GM19043 (cell line): Measurements from ENCODE around the gene SLC5A11.
"Not testable (repeated sequence)": the region's sequence is repeated elsewhere in the genome, so short reads cannot be mapped to it uniquely, and the experiment has no call there.

Experiments
- ATAC-seq: cut with Tn5 transposase; IDR thresholded peaks from one replicate; pipeline ENCODE4 v1.9.1; 2021; ENCODE audit warnings: low read depth; ENCODE audit not compliant: unreplicated experiment

The SLC5A11 gene

GRCh38 chr16:24855678-24856077 lies 9.9 kb downstream of the SLC5A11 start:
- ATAC-seq = no peak

GRCh38 chr16:24856871-24857270 lies 11.1 kb downstream of the SLC5A11 start:
- ATAC-seq = not testable (repeated sequence)

GRCh38 chr16:24858219-24859041 lies 12.7 kb downstream of the SLC5A11 start:
- ATAC-seq = no peak

- ATAC-seq = no peak
Measured at GRCh38 chr16:24861461-24861860, 15.7 kb downstream of the SLC5A11 start.

GRCh38 chr16:24863582-24864437 lies 18.0 kb downstream of the SLC5A11 start:
- ATAC-seq = no peak

- no peak for ATAC-seq
Measured at GRCh38 chr16:24869033-24869432, 23.3 kb downstream of the SLC5A11 start.

GRCh38 chr16:24871891-24872290 lies 26.1 kb downstream of the SLC5A11 start:
- ATAC-seq = no peak

- no peak for ATAC-seq
Measured at GRCh38 chr16:24873028-24873427, 27.3 kb downstream of the SLC5A11 start.

GRCh38 chr16:24875466-24875865 lies 29.7 kb downstream of the SLC5A11 start:
- ATAC-seq = no peak

- ATAC-seq = no peak
Measured at GRCh38 chr16:24876231-24876630, 30.5 kb downstream of the SLC5A11 start.

GRCh38 chr16:24879684-24880083 lies 33.9 kb downstream of the SLC5A11 start:
- ATAC-seq = no peak

- ATAC-seq = no peak
Measured at GRCh38 chr16:24883714-24884151, 38.0 kb downstream of the SLC5A11 start.

- ATAC-seq = no peak
Measured at GRCh38 chr16:24887472-24887871, 41.7 kb downstream of the SLC5A11 start.

- ATAC-seq = no peak
Measured at GRCh38 chr16:24890746-24891145, 45.0 kb downstream of the SLC5A11 start.

- no peak for ATAC-seq
Measured at GRCh38 chr16:24896439-24896838, 50.7 kb downstream of the SLC5A11 start.

GRCh38 chr16:24897522-24897921 lies 51.8 kb downstream of the SLC5A11 start:
- ATAC-seq = not testable (repeated sequence)

GRCh38 chr16:24900230-24900629 lies 54.5 kb downstream of the SLC5A11 start:
- no peak for ATAC-seq

- no peak for ATAC-seq
Measured at GRCh38 chr16:24906199-24906808, 60.5 kb downstream of the SLC5A11 start.

GRCh38 chr16:24906901-24907300 lies 61.1 kb downstream of the SLC5A11 start:
- ATAC-seq = no peak

- no peak for ATAC-seq
Measured at GRCh38 chr16:24908716-24909115, 63.0 kb downstream of the SLC5A11 start.

GRCh38 chr16:24909856-24910255 lies 64.1 kb downstream of the SLC5A11 start:
- no peak for ATAC-seq
